Activated naive CD4-positive, alpha-beta T cell (primary cell): Measurements from ENCODE around the gene HAND2.

ENCODE experiments used
- DNase-seq, 4 experiments: peaks; one replicate each; lab custom pipeline; 2025; lab: John Stamatoyannopoulos, UW

The HAND2 gene

GRCh38 chr4:173477016-173477415, 53.0 kb downstream of the HAND2 start:
- no peak for DNase-seq
